ENCODE data around the gene ASPN. TPM values are rescaled to one million over a fixed set of nuclear protein-coding genes. Genes with fewer than 3 reads are reported as not detected.

Gene ASPN
- 0.15 and 0.26 TPM in 2 replicates for total RNA-seq (2021)
- percentile 16 among the genes with signal in this experiment for Bru-seq, nascent RNA
- BruChase-seq, experiment 1, labeled RNA remaining after a 2-hour chase: percentile 16 among the genes with signal in this experiment
- BruChase-seq, experiment 2, labeled RNA remaining after a 6-hour chase: percentile 18 among the genes with signal in this experiment
- long read RNA-seq, partial matches to known transcripts: 0 of 3 reads
- long read RNA-seq, other reads (novel, unspliced or antisense): 2 of 3 reads

DNA sequence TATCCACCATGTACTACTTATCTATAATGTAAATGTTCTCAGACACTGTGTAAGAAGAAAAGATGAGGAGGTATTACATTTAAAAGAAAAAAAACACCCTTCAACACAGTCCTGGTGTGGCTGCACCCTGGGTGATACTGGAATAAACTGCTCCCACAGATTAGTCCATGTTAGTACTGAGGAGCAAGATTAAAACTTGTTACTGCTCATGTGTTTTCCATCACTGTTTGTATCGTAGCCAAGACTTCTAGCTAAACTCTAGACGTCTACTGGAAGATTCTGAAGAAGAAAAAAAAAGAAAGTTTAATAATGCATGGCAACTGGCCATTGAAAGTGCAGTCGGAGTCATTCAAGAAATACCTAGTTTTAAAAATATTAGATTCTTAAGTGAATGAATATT, at the start of gene ASPN:
Gene ASPN, minus strand, starts transcription at position 178 of the 400 bp plus-strand sequence.
- POLR2A ChIA-PET (ENCODE audit: low non-redundant PET): interaction anchor here (0.6 kb wide), 1 partner anchor 545 kb away, joined by 3 read pairs; no protein-coding TSS in a partner anchor
- CTCF ChIA-PET: no interaction called here
- intact Hi-C loops (cut with micrococcal nuclease; ENCODE audit: unreplicated experiment): no loop called here
- peak; percentile 27 for DNase-seq (ENCODE audit: low spot score)
- no peaks in the 10 kb centered on the region for H3K27me3 ChIP-seq (replicated peaks; ENCODE audit: insufficient read depth, low read depth, low read length, poor library complexity)
- TF ChIP-seq EZH2 (IDR thresholded peaks at IDR 0.05; ENCODE audit: borderline replicate concordance, low read depth, low read length, poor library complexity, severe bottlenecking): no peak
- no peak for TF ChIP-seq CTCF (conservative IDR thresholded peaks at IDR 0.05; ENCODE audit: low read depth, low read length)
- BruUV-seq (replicated peaks): no TSS peak
- peaks cover 18% of the 10 kb centered on the region for H3K4me1 ChIP-seq (ENCODE audit: insufficient read depth, low read length, poor library complexity, severe bottlenecking)
- H3K36me3 ChIP-seq (ENCODE audit: insufficient read depth, low read length, poor library complexity, severe bottlenecking): no peaks in the 10 kb centered on the region
- H3K9me3 ChIP-seq (ENCODE audit: low read depth, low read length, poor library complexity, severe bottlenecking): no peaks in the 10 kb centered on the region
- no peak within 1 kb of the TSS for H3K27ac ChIP-seq (ENCODE audit: low read depth, low read length, poor library complexity, severe bottlenecking)
- H3K4me3 ChIP-seq (ENCODE audit: low read depth, low read length, poor library complexity, severe bottlenecking): no peak within 1 kb of the TSS

GRCh38 chr9:92530893-92531292, 48.6 kb upstream of the ASPN start:
- POLR2A ChIA-PET (ENCODE audit: low non-redundant PET): no interaction called here
- Histone ChIP-seq H3K36me3 (ENCODE audit: insufficient read depth, low read length, poor library complexity, severe bottlenecking) (no peaks in the 10 kb centered on the region), H3K27ac (ENCODE audit: low read depth, low read length, poor library complexity, severe bottlenecking) (no peak overlapping the region), H3K9me3 (ENCODE audit: low read depth, low read length, poor library complexity, severe bottlenecking) (no peaks in the 10 kb centered on the region), H3K4me1 (ENCODE audit: insufficient read depth, low read length, poor library complexity, severe bottlenecking) (peaks cover 5% of the 10 kb centered on the region), H3K27me3 (replicated peaks; ENCODE audit: insufficient read depth, low read depth, low read length, poor library complexity) (no peaks in the 10 kb centered on the region), H3K4me3 (ENCODE audit: low read depth, low read length, poor library complexity, severe bottlenecking) (no peak overlapping the region)
- no peak for DNase-seq (ENCODE audit: low spot score)
- BruUV-seq (replicated peaks): no TSS peak
- TF ChIP-seq CTCF (conservative IDR thresholded peaks at IDR 0.05; ENCODE audit: low read depth, low read length): no peak
- no peak for TF ChIP-seq EZH2 (IDR thresholded peaks at IDR 0.05; ENCODE audit: borderline replicate concordance, low read depth, low read length, poor library complexity, severe bottlenecking)
- intact Hi-C loops (cut with micrococcal nuclease; ENCODE audit: unreplicated experiment): no loop called here
- CTCF ChIA-PET: no interaction called here

- no peaks in the 10 kb centered on the region for H3K36me3 ChIP-seq (ENCODE audit: insufficient read depth, low read length, poor library complexity, severe bottlenecking)
- no peak overlapping the region for H3K27ac ChIP-seq (ENCODE audit: low read depth, low read length, poor library complexity, severe bottlenecking)
- no peaks in the 10 kb centered on the region for H3K27me3 ChIP-seq (replicated peaks; ENCODE audit: insufficient read depth, low read depth, low read length, poor library complexity)
- ChIA-PET CTCF (no interaction called here), POLR2A (ENCODE audit: low non-redundant PET) (no interaction called here)
- no peak overlapping the region for H3K4me3 ChIP-seq (ENCODE audit: low read depth, low read length, poor library complexity, severe bottlenecking)
- no peaks in the 10 kb centered on the region for H3K9me3 ChIP-seq (ENCODE audit: low read depth, low read length, poor library complexity, severe bottlenecking)
- H3K4me1 ChIP-seq (ENCODE audit: insufficient read depth, low read length, poor library complexity, severe bottlenecking): no peaks in the 10 kb centered on the region
- BruUV-seq (replicated peaks): no TSS peak
- TF ChIP-seq EZH2 (IDR thresholded peaks at IDR 0.05; ENCODE audit: borderline replicate concordance, low read depth, low read length, poor library complexity, severe bottlenecking) (no peak), CTCF (conservative IDR thresholded peaks at IDR 0.05; ENCODE audit: low read depth, low read length) (no peak)
- intact Hi-C loops (cut with micrococcal nuclease; ENCODE audit: unreplicated experiment): no loop called here
- no peak for DNase-seq (ENCODE audit: low spot score)
Observed at GRCh38 chr9:92529124-92529523, 46.8 kb upstream of the ASPN start.

Measured in A673 (cell line).